Fibroblast of skin of scalp (primary cell): ENCODE results near the gene IFRD2.
"Not testable (repeated sequence)": the region's sequence is repeated elsewhere in the genome, so short reads cannot be mapped to it uniquely, and the experiment has no call there.

Source experiments
- DNase-seq: peaks from one replicate; pipeline ENCODE4 v3.0.0-alpha.2; 2013

The IFRD2 gene

DNA sequence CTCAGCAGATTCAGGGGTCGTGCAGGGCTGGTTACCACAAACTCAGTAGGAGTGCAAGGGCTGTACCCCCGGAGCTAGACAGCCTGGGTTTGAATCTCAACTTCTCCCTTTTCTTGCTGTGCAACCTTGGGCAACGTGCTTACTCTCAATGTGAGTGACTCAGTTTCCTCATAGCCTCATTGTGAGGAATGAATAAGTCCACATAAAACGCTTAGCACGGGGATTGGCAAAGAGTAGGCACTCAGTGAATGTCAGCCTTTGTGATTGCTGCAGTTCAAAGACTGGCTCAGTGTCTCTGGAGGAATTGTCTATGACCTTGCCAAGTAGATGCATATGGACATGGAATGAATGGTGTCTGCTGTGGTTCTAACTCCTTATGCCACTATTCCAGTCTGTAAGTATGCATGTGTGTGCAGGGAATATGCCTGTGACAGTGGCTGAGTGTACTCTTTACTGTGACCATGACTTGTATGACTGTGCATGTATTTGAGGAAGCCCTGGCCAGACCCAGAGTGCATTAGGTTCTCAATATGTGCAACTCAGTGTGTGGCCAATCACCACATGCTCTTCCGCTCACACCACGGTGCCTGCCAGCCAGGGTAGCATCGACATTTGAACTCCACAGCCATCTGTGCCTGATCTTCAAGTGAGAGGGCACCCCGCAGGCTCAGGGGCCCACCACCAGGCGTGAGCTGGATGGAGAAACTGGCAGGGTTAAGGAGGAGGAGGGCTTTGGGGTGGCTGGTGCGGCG lies 7.9 kb upstream of the IFRD2 start:
- DNase-seq, result peak; percentile 23

DNA sequence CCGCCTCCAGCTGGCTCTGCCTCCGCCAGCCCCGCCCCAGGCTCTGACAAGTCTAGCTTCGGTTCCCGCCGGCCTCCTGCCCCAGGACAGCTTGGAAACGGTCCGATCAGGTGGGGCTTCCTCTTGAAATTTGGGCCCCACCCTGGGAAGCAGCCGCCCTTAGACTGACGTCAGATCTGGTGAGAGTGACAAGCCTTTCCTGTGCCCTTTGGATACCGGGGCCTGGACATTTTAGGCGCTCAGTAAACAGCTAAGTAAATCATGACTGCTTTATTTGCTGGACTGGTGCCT lies 7.4 kb upstream of the IFRD2 start:
- DNase-seq, result no peak

DNA sequence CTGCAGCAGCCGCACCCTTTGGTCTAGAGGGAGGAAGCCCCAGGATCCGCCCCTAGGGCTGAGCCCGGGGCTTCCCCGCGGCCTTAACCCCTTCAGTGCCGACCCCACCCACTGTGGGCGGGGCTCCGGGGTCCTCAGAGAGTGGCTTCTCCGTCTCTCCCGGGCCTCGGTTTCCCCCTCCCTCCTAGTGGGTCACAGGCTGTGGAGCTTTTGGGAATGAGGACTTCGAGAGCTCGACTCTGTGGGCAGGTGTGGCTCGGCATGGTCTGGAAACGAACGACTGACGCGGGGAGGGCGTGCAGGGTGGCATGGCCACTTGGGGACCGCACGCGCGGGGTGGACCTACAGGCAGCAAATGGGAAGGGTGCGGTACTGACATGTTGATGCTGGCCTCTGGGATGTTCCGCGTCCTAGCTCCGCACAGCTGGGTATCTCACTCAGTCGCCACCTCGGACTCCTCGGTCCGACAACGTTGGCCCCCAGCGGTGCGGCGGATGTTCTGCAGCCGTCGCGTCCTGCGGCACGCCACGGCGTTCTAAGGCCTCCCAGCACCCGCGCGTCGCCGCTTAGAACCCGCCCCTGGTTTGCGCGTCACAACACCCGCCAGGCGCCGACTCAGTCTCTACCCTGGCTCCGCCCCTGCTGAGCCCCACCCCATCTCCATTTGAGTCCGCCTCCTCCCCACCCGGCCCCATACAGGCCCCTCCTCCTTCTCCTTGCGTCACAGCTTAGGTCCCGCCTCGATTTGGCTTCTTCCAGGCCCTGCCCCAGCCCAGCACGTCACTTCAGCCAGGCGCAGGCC lies 6.8 kb upstream of the IFRD2 start, which contains the start of the genes HYAL3 and NAA80:
Gene HYAL3 (minus strand): TSS at position 570 of the 802 bp plus-strand sequence. CDS start 3,803 bp downstream, outside the sequence.
Gene NAA80 (minus strand): TSS at position 570 of the 802 bp plus-strand sequence. CDS start 1,942 bp downstream, outside the sequence.
- peak; percentile 99 for DNase-seq

DNA sequence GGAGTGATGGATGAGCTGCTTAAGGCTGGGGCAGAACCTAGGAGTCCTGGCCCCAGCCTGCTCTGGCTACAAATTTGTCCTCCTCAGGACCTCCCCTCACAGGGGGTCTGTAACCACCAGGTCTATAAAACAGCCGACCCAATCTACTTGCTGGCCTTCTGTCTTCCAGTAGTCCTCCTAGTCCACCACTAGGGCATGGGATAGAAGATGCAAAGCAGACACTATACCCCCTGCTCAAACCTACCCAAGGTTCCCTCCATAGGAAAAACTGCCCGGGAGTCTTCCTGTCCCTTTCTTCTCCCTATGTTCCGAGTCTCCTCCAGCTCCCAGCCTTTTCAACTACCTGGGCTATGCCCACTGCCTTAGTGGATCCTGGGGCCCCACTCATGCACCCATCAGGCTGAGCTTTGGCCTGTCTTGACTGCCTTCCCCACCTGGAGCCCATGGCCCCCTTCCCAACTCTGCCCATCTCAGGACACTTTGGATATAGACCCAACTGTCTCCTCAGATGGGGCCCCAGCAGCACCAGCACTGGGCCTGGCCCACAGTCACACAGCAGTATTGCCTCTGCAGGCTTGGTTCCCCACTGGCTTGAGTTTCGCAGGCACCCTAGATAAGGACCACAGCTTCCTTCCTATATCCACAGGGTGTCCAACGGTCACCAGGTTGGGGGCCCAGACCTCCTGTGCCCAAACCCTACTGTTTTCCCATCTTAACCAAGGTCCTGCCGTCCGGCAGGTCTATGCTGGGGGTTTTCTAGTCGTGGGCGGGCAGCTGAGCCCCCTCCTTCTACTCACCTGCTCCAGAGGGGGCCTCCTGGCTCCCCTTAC lies 5.9 kb upstream of the IFRD2 start:
- DNase-seq, result no peak

DNA sequence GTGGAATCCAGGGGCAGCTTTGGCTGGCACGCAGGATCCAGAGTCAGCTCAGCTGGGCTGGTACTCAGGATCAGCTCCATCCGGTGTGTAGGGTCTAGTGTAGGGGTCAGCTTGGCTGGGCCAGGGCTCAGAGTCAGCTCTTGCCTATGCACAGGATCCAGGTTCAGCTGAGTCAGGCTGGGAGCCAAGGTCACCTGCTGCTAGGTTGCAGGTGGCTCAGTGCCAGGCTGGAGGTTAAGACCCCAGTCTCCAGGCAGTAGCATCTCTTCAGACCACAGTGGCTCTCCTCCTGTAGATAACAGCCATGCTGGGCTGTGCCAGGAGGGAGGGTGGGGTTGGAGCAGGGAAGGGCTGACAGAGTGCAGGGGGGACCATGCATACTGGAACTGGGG lies 5.2 kb upstream of the IFRD2 start:
- DNase-seq, result no peak

DNA sequence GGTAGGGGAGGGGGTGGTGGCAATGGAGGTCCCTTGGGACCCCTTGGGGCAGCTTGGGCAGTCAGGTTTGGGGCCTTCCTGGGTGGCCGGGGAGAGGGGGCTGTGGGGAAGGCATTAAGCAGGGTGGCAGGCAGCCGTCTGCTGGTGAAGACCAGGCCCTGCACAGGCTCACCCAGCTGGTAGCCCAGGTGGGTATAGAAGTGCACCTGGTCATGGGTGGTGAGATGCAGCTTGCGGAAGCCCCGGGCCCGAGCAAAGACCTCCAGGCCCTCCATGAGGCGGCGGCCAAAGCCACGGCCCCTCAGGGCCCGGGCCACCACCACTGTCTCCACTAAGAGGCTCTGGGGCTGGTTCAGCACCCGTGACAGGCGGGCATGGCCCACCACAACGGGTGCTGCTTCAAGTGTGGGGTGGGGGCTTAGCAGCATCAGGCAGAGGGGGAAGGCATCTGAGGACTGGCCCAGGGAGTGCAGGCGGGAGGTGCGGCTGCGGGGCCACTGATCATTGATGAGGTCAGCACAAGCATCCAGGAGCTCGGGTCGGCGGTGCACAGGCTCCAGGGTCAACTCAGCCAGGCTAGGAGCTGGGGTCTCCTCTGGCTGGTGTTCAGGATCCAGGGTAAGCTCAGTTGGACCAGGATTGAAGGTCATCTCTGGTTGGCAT lies 4.6 kb upstream of the IFRD2 start:
- DNase-seq, result no peak

DNA sequence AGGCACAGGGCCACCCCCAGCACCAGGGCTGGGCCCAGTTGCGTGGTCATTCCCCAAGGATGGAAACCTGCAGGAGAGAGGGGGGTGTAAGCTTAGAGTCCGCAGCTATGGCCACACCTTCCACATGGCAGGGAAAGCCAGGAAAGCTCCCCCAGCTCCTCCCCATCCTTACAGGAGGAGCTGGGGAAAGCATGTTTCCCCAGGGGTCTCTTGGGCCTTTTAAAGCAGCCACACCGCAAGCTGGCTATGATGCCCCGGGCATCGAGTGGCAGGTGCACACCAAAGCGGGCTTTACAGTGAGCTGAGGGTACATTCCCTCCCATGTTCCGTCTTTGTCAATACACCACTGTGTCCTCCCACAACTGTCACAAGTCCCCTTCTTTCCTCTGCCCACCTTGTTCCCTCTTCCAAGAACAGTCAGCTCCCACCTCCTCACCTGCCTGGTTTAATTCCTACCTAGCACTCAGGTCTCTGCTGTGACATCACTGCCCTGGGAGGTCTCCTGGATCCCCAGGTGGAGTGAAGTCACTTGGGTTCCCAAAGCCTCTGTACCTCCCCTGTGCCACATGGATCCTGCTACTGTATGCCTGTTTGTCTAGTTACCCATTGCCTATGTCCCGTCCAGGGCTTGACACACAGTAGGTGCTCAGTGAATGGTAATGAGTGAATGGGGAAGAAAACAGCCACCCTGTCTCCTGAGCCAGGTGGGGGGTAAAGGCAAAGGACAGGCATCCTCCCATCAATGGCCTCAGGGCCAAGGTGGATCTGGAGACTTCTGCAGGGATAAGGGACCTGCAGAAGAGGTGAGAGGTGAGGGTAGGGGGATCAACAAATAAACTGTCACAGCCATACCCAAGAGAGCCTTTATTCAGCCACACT lies 3.6 kb upstream of the IFRD2 start:
- DNase-seq, result no peak

DNA sequence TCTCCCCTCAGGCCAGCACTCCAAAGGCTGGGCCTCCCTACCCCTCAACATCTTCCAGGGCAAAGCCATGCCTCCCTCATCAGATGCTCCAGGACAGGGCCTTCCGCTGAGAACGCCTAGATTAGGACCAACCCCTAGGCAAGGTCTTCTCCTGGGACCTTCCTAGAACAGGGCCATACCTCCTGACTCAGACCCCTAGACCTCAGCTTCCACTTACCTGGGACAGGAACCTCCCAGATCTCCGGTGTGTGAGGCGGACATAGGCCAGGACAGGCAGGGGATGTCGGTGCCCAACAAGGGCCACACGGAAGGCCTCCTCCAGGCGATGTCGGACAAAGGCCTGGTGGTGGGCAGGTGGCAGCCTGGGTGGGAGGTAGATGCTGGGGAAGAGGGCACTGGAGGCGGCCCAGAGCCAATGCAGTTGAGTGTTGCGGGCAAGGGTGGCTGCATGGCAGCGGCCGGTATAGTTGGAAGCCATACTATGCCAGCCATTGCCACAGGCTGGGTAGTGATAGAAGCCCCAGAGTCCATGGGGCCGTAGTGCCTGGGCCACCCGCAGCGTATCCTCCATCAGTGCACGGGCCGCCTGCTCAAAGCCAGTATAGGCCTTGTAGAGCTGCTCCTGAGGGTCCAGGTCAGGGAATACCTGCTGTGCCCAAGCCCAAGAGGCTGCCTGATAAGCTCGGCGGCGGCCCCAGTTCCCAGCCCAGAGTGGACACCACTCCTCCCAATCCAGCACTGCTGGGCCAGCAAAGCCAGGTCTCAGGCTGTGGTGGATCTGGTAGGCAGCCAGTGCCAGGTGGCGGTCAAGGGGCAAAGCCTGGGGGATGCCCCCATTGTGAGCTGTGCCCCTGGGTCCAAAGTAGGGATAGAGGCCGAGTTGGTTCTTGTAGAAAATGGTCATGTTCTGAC lies 2.5 kb upstream of the IFRD2 start:
- DNase-seq, result no peak

DNA sequence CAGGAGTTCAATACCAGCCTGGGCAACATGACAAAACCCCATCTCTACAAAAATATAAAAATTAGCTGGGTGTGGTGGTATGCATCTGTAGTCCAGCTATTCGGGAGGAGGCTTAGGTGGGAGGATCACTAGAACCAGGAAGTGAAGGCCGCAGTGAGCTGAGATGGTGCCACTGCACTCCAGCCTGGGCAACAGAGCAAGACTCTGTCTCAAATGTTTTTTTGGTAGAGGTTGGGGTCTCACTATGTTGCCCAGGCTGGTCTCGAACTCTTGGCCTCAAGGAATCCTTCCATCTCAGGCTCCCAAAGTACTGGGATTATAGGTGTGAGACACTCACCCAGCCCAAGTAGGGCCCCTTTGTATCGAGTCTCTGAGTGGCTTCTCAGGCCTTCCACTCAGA lies 1.9 kb upstream of the IFRD2 start:
- DNase-seq, result no peak

DNA sequence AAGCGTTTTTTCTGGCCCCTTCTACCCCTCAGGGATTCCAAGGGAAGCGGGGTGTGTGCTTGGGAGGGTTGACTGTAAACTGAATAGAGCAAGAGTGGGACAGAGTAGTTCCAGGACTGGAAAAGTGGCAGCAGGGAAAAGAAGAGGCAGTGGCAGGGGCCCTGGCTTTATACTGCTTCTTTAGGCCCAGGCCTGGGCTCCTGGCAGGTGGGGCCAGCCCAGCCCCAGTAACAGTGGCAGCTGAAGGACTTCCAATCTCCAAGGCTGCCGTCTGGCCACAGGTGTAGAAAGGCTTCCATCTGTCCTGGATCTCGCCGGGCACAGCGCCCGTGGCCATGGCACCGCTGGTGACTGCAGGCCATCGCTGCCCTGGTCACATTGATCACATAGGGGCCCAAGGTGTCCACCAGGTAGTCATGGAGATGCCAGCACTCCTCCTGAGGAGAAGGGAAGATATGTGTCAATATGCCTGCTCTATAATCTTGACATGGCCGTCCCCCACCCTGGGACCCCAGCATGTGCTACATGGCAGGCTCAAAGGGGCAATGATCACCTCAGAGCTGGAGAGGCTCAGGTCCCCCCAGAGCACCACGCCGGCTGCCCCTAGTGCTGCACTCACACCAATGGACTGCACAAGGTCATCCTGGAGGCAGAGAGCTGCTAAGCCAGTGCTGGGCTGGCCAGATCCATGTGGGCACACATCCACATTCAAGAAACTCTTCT lies 1.0 kb upstream of the IFRD2 start:
- no peak for DNase-seq

DNA sequence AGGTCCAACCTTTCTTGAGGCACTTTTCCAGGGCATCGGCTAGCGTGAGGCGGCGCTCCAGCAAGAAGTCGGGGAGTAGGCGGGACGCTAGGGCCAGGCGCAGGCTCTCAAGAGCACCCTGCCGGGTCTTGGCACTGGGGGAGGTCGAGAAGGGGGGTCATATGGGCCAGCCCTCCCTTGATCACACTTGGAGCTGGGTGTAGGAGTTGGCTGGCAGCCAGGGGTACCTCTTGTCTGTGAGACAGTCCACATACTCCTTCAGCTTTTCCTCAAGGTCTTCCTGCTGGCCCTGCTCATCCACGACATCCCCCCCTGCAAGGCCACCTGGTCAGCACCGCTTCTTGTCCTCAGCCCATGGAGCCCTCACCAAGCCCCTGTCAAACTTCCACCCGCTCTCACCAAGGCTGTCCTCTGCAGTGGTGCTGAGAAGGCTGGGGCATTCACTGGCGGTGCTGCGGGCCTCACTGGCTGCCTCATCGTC lies 2.0 kb downstream of the IFRD2 start:
- no peak for DNase-seq

DNA sequence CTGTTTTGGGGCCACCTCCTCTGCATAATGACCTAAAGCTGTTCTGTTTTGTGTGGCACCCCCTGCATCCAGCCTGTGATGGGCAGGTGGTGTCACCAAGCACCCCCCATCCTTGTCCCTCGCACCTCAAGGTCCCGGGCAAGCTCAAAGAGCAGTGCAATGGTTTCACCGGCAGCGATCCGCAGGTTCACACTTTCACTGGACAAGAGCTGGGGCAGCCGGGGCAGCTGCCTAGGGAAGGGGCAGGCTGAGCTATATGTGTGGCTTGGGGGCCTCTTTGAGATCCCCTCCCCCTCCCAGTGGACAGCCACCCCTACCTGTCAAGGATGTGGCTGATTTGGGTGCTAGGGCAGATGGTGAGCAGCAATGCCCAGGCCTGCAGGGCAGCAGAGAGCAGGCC lies 3.1 kb downstream of the IFRD2 start:
- DNase-seq, result no peak

DNA sequence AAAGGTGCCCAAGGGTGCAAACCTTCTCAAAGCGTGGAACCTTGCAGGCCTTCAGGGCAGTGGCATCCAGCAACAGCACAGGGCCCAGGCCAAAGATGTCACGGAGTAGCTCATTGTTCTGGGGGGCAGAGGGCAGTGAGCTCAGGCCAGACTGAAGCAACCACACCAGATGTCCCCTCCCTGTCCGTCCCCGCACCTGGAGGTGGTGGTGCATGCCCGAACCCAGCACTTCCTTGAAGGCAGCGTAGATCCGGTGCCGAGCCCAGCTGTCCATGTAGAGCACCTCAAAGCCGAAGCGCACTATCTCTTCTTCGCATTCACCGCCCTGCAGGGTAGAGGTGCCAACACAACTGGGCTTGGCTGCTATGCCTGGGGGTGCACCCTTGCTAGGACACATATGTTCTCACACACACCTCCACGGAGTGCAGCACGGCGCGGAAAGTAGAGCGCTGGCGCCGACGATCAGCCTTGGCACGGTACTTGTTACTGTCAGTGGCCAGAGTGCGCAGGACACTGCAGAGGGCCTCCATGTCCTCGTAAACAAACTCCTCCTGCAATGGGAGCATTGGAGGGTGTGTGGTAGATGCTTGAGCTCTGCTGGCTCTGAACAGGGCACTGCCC lies 3.7 kb downstream of the IFRD2 start:
- no peak for DNase-seq

DNA sequence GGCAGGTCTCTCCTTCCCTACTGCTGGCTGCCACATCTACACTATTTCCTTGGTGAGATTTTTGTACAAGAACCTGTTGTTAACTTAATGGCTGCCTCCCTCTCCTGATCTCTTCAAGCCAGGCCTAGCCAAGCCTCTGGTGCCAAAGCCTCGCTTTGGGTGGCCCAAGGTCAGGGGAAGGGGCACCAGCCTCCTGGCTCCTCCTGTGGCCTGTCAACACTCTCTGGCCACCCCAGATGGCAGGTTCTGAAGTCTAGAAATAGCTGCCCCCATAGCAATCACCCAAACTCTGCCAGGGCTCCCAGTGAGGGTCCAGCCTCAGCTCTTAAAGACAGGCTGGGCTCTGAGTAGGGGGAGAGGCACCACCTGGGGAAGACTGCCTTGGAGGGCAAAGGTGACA lies 5.0 kb downstream of the IFRD2 start:
- no peak for DNase-seq

DNA sequence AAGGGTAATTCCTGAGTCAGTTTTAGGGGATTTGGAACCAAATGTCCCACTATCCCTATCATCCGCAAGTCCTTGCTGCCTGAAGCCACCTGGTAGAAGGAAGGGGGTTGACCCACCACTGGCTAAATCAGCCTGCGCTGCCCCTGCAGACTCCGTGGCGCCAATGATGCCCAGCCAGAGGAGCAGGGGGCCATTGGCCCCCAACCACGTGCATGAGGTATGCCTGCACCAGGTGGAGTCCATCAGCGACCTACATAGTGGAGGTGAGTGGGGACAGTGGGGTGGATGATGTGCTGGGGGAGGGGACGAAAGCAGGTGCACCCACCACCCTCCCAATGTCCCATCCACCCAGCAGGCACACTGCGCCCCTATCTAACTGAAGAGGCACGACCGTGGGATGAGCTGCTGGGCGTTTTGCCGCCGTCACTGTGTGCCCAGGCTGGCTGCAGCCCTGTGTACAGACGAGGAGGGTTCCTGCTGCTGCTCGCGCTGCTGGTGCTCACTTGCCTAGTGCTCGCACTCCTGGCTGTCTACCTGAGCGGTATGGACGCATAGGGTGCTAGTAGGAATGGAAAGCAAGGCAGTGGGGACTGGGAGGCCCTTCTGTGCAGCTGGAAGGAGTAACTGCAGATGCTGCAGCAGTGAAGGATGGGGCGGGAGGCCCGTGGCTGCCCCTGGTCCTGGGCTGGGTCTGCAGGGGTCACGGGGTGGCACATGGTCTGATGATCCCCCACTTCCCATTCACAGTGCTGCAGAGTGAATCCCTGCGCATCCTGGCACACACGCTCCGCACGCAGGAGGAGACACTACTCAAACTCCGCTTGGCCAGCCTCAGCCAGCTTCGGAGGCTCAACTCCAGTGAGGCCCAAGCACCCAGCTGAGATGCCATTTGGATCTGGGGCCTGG lies 5.7 kb downstream of the IFRD2 start:
- no peak for DNase-seq

DNA sequence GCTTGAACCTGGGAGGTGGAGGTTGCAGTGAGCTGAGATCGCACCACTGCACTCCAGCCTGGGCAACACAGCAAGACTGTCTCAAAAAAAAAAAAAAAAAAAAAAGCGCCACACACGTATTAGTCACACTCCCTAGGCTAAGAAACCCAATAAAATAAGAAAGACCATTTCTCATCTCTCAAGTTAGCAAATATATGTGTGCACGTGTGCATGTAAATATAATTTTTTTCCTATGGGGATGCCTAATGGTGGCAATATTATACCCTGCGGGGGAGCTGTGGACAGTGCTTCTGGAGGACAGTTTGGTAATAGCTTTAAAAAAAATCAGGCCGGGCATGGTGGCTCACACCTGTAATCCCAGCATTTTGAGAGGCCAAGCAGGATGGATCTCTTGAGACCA lies 8.1 kb downstream of the IFRD2 start:
- DNase-seq, result not testable (repeated sequence)

DNA sequence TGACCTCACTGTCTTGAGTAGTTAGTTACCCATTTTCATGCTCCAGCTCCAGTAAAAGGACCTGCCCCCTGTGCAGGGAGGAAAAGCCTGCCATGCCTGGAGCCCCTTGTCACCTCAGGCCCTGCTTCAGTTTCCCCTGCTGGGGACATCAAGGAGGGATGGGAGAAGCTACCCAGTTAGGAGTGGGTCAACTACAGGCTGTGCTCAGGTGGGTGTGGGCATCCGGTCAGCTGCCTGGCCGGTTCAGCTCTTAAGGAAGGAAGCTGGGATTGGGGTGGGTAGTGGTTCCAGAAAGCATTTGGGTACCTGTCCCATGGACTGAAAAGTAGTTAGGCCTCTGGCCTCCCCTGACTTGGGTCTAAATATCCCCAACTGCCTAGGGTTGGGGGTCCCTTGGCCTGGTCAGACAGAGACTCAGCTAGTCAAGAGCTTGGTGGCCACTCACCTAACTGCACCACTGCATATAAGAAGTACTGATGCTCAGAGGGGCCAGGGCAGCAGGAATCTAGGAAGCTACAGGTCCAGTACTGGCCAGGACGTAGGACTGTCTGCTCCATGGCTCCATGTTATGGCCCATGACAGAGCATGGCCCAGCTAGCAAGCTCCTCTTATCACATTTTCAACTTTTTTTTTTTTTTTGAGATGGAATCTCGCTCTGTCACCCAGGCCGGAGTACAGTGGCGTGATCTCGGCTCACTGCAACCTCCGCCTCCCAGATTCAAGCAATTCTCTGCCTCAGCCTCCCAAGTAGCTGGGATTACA lies 12.8 kb downstream of the IFRD2 start:
- no peak for DNase-seq
